ENCODE results near the gene UCP2.
A peak's percentile ranks its signal among the peaks of the same experiment; 100 is the strongest.

The UCP2 gene

DNA sequence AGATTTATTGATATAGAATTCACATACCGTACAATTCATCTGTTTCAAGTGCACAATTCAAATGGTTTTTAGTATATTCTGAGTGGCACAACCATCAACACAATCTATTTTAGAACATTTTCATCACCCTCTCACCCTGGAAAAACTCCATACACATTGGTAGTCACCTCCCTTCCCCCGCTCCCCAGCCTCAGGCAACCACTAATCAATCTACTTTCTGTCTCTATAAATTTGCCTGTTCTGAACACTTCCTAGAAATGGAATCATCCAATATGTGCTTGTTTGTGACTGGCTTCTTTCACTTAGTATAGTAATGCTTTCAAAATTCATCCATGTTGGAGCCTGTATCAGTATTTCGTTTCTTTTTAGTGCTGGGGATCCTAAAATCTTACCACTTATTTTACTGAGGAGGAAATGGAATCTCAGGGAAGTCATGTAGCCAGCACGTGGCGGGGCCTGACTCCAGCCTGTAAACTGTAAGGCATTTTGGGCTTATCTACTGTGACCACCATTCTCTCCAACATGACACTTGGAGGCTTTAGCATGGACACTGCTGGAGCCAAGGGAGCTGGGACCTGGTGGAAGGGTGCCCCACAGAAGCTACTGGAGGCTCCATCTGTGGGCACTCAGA lies 27.1 kb upstream of the UCP2 start:
- DNase-seq (ENCODE audit: low read depth) = no peak

DNA sequence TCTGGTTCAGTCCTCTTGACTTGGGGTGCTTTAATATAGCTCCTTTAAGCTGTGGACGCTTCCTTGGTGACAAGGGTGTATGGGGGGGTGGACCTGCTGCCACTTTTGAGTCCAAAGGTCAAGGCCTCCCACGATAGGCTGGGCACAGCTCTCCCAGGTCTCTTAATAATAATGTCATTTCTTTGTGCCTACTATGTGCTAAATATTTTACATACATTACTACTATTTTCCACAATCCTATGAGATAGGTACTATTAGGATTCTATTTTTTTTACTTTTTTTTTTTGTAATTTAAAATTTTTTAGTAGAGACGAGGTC lies 26.5 kb upstream of the UCP2 start:
- no peak for DNase-seq (ENCODE audit: low read depth)

DNA sequence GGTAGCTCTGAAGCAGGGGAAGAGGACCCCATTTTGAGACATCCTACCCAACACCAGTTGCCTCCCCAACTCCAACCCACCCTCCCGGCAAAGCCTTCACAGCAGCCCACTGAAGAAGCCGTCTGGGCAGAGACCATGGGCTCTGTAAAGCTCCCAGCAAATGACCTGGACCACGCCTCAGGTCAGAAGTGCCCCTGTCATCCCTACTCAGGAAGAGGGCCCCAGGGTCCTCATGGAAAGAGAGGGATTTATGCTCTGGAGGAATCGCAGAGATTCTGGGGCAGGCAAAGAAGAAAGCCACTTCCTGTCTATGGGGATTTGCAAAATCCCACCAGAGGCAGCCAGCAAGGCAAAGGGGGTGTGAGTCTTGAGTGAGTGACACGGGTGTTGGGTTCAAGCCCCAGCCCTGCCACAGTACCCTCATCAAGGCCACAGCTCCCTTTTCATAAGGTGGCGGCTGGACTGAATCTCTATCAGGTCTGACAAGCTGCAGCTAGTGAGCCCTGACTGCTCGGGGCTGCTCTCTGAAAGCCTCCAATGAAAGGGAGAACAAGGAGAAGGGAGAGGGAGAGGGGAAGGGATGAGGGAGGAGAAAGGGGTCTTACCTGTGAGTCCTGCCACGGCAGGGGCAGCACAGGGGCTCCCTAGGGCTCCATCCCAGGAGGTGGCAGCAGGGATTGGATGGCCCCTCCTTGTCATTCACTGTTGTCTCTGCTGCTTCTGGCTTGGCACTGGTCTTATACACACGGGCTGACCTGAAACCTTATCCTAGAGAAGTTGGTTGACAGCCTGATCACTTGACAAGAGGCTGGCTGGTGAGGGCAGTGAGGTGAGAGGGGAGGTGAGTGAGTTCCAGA lies 26.0 kb upstream of the UCP2 start, which contains the start of gene UCP3:
Gene UCP3 (minus strand): TSS at position 713 of the 857 bp plus-strand sequence. CDS start 2,043 bp downstream, outside the sequence.
- DNase-seq (ENCODE audit: low read depth) = no peak

DNA sequence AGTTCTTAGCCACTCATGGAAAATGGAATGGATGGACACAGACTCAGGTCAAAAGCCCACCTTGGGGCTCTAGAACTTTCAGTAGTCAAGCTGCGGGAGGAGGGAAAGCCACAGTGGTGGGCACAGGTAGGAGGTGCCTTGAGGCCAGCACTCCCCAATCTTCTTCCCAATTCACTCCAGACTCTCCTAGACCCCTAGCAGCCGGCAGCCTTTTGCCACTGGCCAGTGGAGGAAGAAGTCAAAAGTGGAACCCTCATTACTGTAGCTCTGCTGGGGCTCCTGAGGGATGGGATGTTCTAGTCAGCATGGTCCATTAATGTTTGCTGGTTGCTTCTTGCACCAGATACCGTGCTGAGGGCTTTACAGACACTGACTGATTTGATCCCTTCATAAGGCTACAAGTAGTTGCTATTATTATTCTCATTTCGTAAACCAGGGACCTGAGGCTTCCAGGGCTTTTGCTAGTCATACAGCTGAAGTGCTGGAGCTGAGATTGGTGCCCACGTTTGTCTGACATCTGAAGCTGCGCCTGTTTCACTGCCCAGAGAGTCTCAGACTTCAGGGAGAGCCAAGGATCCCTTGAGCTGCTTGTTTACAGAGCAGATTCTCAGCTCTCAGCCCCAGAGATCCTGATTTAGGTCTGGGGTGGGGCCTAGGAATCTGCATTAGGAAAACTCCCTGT lies 25.2 kb upstream of the UCP2 start:
- no peak for DNase-seq (ENCODE audit: low read depth)

DNA sequence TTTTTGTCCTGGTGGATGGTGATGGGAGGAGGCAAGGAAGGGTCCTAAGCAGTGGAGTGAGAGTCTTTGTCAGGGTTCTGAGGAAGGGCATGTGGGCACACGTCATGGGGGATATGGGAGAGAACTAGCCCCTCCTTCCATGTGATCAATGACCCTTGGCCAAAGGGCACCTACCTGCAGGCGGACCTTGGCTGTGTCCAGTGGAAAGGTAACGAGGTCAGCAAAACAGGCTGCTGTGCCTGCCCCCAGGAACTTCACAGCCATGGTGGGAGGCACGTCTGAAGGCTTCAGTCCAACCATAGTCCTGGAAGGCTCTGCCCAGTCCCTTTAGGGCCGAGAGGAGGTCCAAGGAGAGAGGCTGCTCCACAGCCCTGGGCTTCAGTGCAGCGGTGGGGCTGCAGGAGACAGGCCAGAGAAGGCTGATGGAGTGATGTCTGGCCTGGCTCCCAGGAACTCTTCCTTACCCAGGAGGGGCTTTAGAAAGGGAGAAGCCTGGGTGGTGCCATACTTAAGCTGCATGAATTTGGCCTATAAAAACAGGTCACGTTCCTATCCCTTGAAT lies 24.2 kb upstream of the UCP2 start:
- no peak for DNase-seq (ENCODE audit: low read depth)

DNA sequence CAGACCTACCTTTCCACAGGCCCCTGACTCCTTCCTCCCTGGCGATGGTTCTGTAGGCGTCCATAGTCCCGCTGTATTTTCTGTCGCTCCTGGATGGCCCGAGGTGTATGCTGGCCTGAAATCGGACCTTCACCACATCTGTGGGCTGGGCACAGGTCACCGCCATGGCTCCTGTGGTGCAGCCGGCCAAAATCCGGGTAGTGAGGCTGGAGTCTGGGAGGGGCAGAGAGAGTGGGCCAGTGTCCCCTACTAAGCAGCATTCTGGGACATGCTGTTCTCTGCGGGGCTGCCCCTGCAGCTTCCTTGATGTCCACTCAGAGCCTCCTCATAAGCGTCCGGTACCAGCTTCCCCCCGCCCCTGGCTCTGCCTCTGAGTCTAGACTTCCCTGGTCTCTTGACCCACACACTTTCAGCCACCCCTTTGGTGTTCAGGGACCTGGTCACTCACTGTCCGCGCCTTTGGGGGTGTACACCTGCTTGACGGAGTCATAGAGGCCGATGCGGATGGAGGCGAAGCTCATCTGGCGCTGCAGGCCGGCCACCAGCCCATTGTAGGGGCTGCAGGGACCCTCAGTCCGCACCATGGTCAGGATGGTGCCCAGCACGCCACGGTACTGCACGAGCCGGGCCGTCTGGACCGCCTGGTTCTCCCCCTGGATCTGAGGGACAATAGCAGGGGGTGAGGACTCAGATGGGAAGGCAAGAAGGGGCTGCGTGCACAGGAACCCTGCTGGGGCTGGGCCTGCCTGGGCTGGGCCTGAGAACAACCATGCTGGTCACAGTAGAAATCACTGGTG lies 23.3 kb upstream of the UCP2 start:
- DNase-seq (ENCODE audit: low read depth) = no peak

DNA sequence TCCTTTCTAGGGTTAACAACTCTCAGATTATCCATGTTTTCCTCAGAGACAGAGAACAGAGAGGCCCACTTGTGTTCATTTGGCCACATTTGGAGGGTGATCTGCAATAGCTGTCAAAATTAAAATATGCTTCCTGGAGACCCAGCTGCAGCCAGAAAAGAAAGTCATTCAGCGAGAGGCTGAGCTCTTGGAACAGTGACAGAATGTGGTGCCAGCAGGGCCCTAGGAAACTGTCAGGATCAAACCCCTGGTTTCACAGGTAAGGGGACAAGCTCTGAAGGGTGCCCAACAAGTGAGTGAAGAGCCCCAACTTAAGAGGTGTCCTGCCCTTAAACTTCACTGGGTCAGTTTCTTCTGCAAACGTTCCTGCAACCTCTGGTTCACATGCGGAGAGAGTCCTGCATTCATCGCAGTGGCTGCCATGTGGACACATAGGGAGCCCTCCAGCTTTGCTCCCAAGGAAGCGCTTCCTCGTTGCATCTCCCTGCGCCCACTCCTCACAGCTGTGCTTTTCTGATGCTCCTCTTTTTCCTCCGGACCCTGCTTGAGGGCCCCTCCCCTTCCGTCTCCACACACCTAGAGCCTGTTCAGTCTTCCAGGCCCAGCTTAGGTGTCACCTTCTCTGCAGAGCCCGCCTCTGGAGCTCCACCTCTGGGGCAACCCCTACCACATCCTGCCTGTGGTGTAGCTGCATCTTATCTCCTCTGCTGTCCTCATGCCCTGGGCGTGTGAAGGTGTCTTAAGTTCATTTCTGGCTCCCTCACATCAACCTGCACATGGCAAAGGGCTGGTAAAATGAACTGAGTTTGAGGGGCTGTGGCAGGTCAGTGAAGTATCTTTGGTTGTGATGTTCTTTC lies 22.3 kb upstream of the UCP2 start:
- DNase-seq (ENCODE audit: low read depth) = no peak

DNA sequence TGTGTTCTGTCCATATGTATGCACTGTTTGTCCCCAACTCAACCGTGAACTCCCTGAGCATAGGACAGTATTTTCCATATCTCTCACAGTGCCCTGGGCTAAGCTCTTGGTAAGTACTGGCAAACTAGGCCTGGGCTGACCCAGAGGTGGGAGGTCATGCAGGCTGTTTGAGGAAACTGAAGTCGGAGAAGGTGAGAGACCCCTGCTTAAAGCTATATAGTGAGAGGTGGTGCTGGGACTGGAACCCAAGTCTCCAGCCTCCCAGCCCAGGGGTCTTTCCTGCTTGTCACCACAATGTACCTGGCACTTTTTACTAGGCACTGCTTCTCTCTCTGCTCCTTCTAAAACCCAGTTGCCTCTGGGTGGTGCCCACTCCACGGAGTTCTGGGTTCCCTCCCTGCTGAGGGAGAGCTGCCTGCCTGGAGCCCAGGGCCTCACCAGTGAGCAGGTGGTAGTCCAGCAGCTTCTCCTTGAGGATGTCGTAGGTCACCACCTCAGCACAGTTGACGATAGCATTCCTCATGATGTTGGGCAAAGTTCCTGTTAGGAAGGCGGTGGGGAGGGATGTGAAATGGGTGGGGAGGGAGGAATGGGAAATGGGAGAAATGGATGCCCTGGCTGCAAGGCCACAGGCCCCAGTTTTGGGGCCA lies 21.5 kb upstream of the UCP2 start:
- no peak for DNase-seq (ENCODE audit: low read depth)

DNA sequence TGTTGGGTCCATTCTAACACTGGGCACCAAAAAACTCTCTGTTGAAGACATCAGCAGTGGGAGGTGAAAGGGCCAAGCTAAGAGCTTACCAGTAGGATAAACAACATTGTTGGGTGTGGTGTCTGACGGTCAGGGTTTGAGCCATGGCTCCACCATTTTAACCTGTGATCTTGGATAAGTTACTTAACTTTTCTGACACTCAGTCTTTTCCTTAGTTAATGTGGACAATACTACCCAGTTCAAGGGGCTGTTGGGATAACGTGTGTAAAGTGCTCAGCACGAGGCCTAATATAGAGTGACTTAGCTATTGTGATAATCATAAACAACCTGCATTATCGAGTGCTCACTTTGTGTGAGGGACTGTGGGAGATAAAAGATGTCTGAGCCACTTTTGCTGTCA lies 20.2 kb upstream of the UCP2 start:
- DNase-seq (ENCODE audit: low read depth) = no peak

DNA sequence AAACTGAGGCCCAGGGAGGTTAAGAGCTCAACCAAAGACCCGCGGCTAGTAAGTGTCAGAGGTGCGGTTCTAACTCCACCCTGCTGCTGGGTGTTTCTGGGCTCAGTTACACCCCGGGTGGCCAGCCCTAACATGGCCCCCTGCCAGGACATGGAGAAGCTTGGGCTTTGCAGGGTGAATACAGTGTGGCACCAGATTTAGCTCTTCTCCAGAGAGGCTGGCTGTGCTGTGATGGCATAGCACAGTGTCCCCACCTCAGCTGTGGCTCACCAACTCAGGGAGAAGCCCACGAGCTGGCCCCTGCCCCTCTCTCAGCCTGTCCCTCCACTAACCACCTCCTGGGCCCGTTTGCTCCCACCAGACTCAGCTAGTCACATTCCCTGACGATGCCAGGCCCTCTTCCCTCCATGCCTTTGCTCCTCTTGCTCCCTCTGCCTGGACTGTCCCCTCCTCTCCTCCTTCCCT lies 19.2 kb upstream of the UCP2 start:
- DNase-seq (ENCODE audit: low read depth) = no peak

DNA sequence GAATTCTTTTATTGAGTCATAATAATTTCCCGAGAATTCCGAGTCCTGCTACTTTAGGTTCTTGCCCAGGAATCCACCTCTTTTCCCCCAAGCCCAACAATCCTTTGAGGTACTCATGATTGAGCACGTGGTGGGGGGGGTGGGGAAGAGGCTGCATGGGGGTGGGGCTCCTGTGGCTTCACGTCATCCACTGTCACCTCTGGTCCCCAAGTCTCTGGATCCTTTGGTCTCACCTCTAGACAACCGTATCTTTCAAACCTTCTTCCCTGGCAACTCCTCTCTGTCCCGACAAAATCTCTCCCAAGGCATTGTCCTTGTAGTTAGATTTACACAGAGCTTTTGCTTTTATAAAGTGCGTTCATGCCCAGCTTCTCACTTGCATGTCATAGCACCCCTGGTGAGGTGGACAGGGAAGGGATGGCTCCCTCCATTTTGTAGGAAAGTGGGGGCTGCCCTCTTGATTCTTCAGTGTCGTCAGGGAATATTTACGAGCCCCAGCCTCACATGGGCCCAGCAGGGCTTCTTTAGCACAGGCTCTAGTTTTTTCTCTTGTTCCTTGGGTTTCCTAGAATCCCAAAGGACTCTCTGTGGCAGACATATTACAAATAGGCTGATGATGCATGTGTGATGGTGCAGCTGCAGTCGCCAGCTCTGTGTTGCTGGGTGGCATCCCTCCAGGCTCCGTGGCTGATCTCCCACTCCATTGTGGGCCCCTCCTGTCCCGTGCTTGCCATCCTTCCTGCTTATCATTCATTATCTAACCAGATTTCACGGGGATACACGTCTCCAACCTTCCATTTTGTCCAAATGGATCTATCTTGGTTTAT lies 17.9 kb upstream of the UCP2 start:
- no peak for DNase-seq (ENCODE audit: low read depth)

DNA sequence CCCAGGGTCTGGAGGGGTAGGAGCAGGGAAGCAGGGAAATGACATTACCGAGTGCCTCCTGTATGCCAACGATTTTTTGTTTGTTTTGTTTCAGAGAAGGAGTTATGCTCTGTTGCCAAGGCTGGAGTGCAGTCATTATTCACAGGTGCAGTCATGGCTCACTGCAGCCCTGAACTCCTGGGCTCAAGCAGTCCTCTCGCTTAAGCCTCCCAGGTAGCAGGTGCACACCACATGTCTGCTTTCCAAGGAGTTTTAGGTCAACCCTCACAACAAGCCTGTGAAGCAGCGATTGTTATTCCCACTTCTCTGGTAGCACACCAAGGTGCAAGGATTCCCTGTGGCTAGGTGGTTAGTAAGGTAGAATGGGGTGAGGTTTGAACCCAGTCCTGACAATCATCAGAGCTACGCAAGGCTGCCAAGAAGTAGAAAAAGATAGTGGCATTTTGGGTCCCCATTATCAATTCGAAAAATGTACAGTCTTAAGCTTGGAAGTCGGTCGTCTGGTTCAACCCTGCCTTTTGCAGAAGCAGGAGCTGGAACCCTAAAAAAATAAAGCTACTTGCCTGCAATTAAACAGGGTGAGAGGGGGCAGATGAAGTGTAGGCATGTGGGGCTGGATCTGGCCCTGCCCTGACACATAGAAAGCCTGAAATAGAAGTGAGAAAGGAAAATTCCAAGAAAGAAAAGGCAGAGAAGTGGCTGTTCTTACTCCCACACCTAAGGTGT lies 17.1 kb upstream of the UCP2 start:
- no peak for DNase-seq (ENCODE audit: low read depth)

DNA sequence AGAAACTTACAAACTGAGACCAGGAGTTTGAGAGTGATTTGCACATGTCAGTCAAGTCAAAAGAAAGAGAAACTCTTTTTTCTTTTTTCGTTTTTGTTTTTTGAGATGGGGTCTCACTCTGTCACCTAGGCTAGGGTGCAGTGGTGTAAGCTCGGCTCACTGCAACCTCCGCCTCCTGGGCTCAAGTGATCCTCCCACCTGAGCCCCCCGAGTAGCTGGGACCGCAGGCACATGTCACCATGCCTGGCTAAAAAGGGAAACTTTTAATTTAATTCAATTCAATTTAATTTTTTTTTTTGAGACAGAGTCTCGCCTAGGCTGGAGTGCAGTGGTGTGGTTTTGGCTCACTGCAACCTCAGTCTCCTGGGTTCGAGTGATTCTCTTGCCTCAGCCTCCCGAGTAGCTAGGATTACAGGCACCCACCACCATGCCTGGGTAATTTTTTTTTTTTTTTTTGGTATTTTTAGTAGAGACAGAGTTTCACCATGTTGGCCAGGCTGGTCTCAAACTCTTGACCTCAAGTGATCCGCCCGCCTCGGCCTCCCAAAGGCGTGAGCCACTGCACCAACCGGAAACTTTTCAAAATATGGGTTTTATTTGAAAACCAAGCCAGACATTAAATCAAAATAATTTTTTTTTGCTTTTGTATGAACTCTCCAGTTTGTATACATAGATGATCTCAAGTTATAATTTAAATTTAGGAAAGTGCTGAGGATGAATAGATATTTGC lies 16.4 kb upstream of the UCP2 start:
- no peak for DNase-seq (ENCODE audit: low read depth)

DNA sequence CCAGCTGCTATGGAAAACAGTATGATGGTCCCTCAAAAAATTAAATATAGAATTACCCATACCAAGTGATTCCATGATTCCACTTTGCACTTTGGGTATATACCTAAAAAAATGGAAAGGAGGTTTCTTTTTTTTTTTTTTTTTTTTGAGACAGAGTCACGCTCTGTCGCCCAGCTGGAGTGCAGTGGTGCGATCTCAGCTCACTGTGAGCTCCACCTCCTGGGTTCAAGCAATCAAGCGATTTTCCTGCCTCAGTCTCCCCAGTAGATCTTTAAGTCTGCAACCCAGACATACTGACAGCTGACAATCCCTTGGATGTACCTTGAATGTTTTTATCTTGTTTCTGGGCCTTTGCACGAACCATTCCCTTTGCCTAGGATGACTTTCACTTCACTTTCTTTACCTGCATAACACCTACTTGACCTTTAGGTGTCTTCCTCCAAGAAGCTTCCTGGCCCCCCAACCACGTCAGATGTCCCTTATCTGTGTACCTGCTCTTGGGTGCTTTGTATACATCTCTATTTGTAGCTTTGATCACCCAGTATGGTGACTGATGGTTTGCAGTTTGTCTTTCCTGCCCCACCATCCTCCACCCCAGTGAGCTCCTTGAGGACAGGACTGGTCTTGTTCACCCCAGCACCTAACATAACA lies 14.6 kb upstream of the UCP2 start:
- DNase-seq (ENCODE audit: low read depth) = no peak

DNA sequence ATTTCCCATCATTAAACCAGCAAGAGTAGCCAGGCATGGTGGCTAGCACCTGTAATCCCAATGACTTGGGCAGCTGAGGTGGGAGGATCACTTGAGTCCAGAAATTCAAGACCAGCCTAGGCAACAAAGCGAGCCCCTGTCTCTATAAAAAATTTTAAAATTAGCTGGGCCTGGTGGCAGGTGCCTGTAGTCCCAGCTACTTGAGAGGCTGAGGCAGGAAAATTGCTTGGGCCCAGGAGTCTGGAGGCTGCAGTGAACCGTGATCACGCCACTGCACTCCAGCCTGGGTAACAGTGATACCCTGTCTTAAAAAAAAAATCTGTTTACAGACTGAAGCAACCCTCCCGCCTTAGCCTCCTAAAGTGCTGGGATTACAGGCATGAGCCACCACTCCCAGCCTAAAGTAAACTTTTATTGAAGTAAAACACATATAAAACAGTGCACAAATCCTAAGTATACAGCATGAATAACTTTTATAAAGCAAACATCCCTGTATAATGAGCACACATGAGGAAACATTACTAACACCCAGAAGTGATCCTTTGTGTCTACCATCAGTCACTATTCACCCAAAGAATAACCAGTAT lies 13.6 kb upstream of the UCP2 start:
- DNase-seq (ENCODE audit: low read depth) = no peak

DNA sequence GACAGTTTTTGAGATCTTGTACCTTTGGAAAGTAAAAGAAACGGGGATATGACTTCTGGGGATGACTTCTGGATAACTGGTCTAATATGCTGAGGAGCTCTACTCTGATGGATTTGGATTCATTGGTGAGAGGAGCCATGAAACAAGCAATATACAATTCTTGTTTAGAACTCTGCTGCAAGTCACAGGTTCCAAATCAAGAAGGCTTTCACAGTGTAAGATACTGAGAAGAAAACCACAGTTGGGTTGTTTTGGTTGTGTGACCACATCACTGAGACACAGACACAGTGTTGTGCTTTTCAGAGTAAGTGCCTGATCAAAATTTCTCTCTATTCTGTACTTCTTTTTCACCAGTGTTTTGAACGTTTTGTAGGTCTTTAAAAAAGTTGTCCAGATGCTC lies 13.1 kb upstream of the UCP2 start:
- no peak for DNase-seq (ENCODE audit: low read depth)

DNA sequence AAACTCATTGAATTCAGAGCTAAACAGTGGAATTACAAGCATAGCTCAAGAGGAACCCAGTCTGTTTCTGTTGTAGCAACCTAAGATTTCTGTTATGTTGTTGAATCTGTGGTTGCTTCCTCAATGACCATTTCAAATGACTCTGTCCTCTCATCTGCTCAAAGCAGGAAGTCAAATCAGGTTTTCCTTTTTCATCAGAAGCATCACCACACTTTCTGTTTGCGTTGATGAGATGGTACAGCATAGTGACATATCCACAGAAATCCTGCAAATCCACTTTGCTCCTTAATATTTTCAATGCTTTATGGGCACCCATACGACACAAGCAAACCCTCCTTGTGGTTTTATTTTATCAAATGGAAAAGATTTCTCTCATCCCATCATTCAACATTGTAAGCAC lies 12.6 kb upstream of the UCP2 start:
- peak; percentile 13 for DNase-seq (ENCODE audit: low read depth)
